Measurements from ENCODE around the gene AUTS2.

GRCh38 chr7:69949122-69949521, 350.8 kb downstream of the AUTS2 start:
- TF ChIP-seq FOXJ3 (CRISPR knock-in tag; IDR thresholded peaks at IDR 0.05; ENCODE audit: borderline replicate concordance) (no peak), NR2C2 (CRISPR knock-in tag; IDR thresholded peaks at IDR 0.05) (no peak), TEAD4 (CRISPR knock-in tag; IDR thresholded peaks at IDR 0.05) (no peak), IRF2 (CRISPR knock-in tag; IDR thresholded peaks at IDR 0.05; ENCODE audit: borderline replicate concordance, low read depth) (no peak), ATF2 (CRISPR knock-in tag; IDR thresholded peaks at IDR 0.05; ENCODE audit: borderline replicate concordance, low read depth) (no peak), JUN (CRISPR knock-in tag; IDR thresholded peaks at IDR 0.05) (no peak), ZNF423 (CRISPR knock-in tag; IDR thresholded peaks at IDR 0.05) (no peak), ERG (CRISPR knock-in tag; IDR thresholded peaks at IDR 0.05) (no peak), CREM (CRISPR knock-in tag; IDR thresholded peaks at IDR 0.05) (no peak), PREB (CRISPR knock-in tag; IDR thresholded peaks at IDR 0.05; ENCODE audit: borderline replicate concordance) (no peak)
